ENCODE data around the gene ITPK1.
"Not testable (repeated sequence)": the region's sequence is repeated elsewhere in the genome, so short reads cannot be mapped to it uniquely, and the experiment has no call there.

Gene ITPK1

GRCh38 chr14:93084866-93085857 is 30.6 kb downstream of the ITPK1 start:
- no peak for DNase-seq (ENCODE audit: low spot score)

DNA sequence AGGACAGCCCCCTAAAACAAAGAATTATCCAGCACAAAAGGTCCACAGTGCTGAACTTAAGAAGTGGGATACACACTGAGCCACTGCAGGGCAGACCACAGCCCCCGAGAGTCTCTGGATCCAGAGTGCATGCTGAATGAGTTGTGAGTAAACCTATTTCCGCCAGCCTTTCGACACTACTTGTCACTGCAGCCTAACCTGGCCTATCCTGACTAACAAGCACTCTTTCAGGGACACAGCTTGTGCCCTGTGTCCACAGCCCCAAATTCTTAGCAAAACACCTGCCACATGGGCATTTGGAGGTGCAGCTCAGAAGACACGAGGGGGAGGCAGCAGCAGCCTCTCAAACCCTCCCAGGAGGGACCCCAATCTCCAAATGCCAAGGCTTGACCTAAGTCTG is 31.3 kb downstream of the ITPK1 start:
- DNase-seq (ENCODE audit: low spot score): no peak

GRCh38 chr14:93083917-93084316 is 31.8 kb downstream of the ITPK1 start:
- DNase-seq (ENCODE audit: low spot score): no peak

- DNase-seq (ENCODE audit: low spot score): no peak
These were observed 33.1 kb downstream of the ITPK1 start for GRCh38 chr14:93082576-93083001.

GRCh38 chr14:93081876-93082570 is 33.7 kb downstream of the ITPK1 start:
- DNase-seq (ENCODE audit: low spot score): peak; percentile 44

DNA sequence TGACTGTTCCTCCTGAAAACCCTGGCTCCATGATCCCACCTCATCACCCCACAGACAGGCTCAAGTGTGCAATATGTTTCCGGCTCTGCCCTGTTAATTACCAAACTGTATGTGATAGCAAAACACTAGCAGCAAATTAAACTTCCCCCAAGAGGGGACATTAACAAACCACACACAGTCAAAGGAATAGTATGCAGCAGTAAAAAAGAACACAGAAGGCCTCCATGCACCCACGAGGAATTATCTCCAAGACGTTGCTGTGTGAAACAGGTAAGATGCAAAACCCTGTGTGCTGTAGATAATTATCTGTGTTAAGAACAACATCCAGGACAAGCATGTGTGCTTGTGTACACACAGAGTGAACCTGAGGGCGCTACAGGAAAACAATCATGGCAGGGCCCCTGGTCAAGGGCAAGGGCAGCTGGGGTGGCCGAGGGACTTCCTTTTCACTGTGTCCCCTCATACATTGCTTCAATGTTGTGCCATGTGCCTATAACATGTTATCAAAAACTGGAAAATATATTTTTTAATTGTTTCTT is 35.8 kb downstream of the ITPK1 start:
- no peak for DNase-seq (ENCODE audit: low spot score)

DNA sequence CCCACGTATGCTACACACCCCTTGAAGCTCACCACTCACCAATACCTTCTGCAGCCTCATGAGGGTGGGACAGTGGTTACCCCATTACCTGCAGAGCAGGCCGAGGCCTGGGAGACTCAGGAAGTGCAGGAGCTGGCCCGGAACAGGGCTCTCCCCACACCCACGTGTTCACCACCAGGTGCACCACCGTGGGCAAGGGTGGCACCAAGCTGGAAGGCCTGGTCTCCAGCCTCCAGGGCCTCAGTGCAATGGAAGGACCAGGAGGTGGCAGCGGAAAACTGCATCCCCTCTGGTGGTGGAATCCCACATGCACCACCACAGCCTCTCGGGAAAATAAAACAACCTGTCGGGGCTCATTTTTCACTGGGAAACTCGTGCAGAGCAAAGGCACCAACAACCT is 36.4 kb downstream of the ITPK1 start:
- DNase-seq (ENCODE audit: low spot score): no peak

DNA sequence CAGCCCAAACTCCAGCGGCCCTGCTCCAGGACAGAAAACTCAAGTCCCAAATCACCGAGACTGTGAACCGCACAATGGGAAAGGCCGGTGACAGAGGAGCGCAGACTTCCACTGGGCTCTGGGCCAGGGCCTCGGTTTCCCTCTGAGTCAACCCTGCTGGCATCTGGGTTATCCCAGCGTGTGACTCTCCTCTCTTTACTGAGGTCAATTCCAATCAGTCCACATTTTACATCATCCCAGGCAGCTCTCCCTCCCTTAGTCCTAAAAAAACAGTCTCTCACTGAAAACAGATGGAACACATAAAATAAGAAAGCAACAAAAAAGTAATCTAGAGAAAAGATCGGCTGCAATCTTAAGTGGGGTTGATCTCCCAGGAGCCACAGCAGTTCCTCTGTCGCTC is 36.9 kb downstream of the ITPK1 start:
- DNase-seq (ENCODE audit: low spot score): no peak

GRCh38 chr14:93076755-93077154 is 39.0 kb downstream of the ITPK1 start:
- DNase-seq (ENCODE audit: low spot score): no peak

DNA sequence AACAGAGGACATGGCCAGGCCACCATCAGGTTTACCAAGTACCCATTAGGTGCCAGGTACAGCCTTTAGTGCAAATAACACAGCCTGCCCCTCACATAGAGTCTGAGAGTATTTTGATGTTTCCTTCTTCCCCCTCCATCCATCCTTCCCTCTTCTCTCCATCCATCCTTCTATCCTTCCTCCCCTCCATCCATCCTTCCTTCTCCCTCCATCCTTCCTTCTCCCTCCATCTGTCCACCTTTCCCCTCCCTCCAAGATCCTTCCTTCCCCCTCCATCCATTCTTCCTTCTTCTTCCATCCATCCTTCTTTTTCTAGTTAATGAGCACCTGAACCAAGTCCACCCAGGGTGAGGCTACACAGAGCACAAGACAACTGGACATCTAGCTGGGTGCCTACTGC is 39.8 kb downstream of the ITPK1 start:
- no peak for DNase-seq (ENCODE audit: low spot score)

GRCh38 chr14:93073910-93074769 is 41.6 kb downstream of the ITPK1 start:
- DNase-seq (ENCODE audit: low spot score): peak; percentile 54

- DNase-seq (ENCODE audit: low spot score): no peak
These were observed 42.4 kb downstream of the ITPK1 start for GRCh38 chr14:93073358-93073707.

- no peak for DNase-seq (ENCODE audit: low spot score)
These were observed 42.9 kb downstream of the ITPK1 start for GRCh38 chr14:93072659-93073357.

DNA sequence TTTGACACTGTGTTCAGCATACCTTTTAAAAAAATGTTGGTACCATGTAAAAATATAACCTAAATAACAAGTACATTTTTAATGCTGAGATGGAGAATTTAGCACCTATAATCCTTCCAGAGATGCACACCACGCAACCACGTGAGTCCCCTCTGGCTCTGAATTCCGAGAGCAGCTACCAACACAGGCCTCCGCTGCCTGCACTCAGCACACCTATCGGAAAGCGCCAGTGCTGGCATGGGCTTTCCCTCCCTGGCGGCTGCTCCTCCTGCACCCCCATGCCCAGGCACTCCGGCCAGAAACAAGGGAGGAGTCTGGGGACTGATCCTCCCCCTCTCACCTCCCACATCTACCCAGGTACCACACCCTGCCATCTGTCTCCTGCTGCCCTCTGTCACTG is 47.0 kb downstream of the ITPK1 start:
- DNase-seq (ENCODE audit: low spot score): no peak

DNA sequence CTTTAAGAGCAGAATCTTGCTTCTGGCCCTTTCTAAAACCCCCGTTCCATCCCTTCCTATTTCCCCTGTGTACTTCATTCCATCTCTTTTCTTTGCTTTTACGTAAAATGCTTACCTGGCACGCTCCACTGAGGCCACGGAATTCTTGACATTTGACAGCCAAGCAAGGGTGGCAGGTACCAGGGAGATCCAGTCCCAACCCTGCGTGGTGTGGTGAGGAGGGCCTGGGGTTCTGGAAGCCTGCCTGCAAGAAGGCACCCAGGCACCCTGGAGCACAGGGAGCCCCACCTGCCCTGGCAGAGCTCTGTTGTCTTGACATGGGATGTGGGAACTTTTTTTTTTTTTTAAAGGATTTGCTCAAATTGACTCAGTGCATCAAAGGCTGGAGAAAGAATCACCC is 48.6 kb downstream of the ITPK1 start:
- no peak for DNase-seq (ENCODE audit: low spot score)

DNA sequence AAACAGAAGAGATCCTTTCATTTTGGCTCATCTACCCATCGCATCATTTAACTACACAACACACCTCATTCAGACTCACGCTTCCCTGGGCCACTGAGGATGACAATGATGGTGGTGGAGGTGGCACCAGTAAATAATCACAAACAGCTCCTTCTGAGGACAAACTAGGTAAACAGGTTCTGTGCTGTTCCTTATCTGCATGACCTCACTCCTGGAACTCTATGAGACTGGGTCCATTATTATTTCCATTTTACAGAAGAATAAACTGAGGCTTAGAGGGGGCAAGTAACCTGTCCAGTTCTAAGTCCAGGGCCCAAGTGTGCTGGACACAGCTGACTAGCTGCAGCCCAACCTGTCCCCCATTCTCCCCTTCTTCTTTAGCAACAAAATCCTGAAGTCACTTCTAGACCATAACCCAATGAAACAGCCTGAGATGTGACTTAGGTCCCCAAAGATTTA is 50.4 kb downstream of the ITPK1 start:
- DNase-seq (ENCODE audit: low spot score): no peak

GRCh38 chr14:93064411-93065271 is 51.1 kb downstream of the ITPK1 start:
- no peak for DNase-seq (ENCODE audit: low spot score)

GRCh38 chr14:93063393-93063792 is 52.3 kb downstream of the ITPK1 start:
- no peak for DNase-seq (ENCODE audit: low spot score)

DNA sequence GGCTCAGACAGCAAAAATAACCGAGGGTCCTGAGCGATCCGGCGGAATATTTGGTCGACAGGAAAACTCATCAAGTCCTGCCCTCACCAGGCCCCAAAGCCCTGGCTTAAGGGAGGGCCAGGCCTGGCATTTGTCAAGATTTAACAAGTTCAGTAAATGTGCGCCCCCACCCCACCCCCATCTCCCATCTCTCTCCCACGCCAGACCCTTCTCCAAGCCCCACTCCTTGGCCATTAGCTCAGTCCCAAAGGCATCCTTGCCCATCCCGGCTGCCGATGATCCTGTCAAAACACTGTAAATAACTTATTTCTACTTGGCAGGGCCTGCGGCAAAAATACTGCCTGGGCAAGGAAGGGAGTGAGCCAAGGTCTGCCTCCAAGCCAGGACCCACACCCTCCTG is 52.8 kb downstream of the ITPK1 start:
- DNase-seq (ENCODE audit: low spot score): no peak

GRCh38 chr14:93062013-93062412 is 53.7 kb downstream of the ITPK1 start:
- DNase-seq (ENCODE audit: low spot score): not testable (repeated sequence)
